ENCODE results near the gene EVC2.

- no peak for TF ChIP-seq CTCF (IDR thresholded peaks at IDR 0.05)
- TF ChIP-seq POLR2AphosphoS5 (IDR thresholded peaks at IDR 0.05), result no peak
- TF ChIP-seq POLR2A (IDR thresholded peaks at IDR 0.05), result no peak
- no peak for TF ChIP-seq EP300 (IDR thresholded peaks at IDR 0.05)
These were observed 98.9 kb downstream of the EVC2 start for GRCh38 chr4:5609306-5610007.

Data from sigmoid colon (tissue), 4 donors.